HepG2 (cell line): ENCODE measurements around the gene IRAK1BP1. TPM values are rescaled to one million over a fixed set of nuclear protein-coding genes. Genes with fewer than 3 reads are reported as not detected.

Experiments used
- ATAC-seq: fragments of 200-7000 bp; cut with Tn5 transposase; 3 replicates; pipeline ENCODE4 v1.9.1; 2020; ENCODE audit warnings: mild to moderate bottlenecking, moderate library complexity
- BruUV-seq: library from RNA; stranded (reverse); fragments of 400-500 nt; replicated peaks from 2 replicates; lab custom pipeline; 2021; lab: Mats Ljungman, UMichigan
- CTCF ChIA-PET: fragments of 300-600 bp; formaldehyde crosslinking; extraction: SDS; loops from one replicate; lab custom pipeline; 2021; ENCODE audit warnings: low total read pairs, inconsistent platforms, low intra/inter-chr PET ratio; lab: Yijun Ruan, JAX
- POLR2A ChIA-PET: fragments of 350-600 bp; sonication (Branson Sonifier 250); formaldehyde crosslinking; loops from one replicate; lab custom pipeline; 2020; ENCODE audit warnings: antibody characterized with exemption, inconsistent platforms; lab: Yijun Ruan, JAX
- DNase-seq: peaks from one replicate; pipeline ENCODE4 v3.0.0-alpha.2; 2015; ENCODE audit warnings: low spot score
- FAIRE-seq: peaks from 3 replicates; lab custom pipeline; 2011; peaks lifted over from hg19 to GRCh38; lab: Jason Lieb, UNC
- H2AFZ ChIP-seq: one replicate; pipeline ENCODE4 v1.6.1; 2011; ENCODE audit warnings: low read length, inconsistent platforms
- H3K27ac ChIP-seq: fragments of 300-600 bp; 3 replicates; pipeline ENCODE4 v1.8.0; 2011; ENCODE audit warnings: mixed run types, mild to moderate bottlenecking, mixed read lengths, low read length, inconsistent platforms; ENCODE audit not compliant: insufficient read depth; ENCODE audit errors: extremely low read length
- H3K27me3 ChIP-seq, 2 experiments: fragments of 200-600 bp in 1 of 2; 2 replicates in 1 of 2; 3 replicates in 1 of 2; pipeline versions ENCODE4 v1.6.0 to v1.8.0; 2011; ENCODE audit warnings: low read length in 2 of 2, mild to moderate bottlenecking in 2 of 2, moderate library complexity in 2 of 2, inconsistent platforms in 1 of 2; ENCODE audit not compliant: insufficient read depth in 2 of 2, control insufficient read depth in 1 of 2
- H3K36me3 ChIP-seq, 2 experiments: fragments of 200-600 bp in 1 of 2; replicated peaks in 1 of 2; 2 replicates in 1 of 2; 3 replicates in 1 of 2; pipeline versions ENCODE4 v1.5.1 to v1.8.0; 2011; ENCODE audit warnings: low read length in 2 of 2, inconsistent platforms in 1 of 2; ENCODE audit not compliant: insufficient read depth in 2 of 2, control insufficient read depth in 1 of 2
- H3K4me1 ChIP-seq: 2 replicates; pipeline ENCODE4 v1.5.1; 2012; ENCODE audit warnings: low read length, inconsistent platforms; ENCODE audit not compliant: insufficient read depth
- H3K4me2 ChIP-seq: 2 replicates; pipeline ENCODE4 v1.6.0; 2011; ENCODE audit warnings: low read depth, low read length, inconsistent platforms
- H3K4me3 ChIP-seq, 3 experiments: fragments of 200-600 bp in 1 of 3; sonication (generic), shearing (Covaris generic) in 1 of 3; replicated peaks in 1 of 3; 2 replicates each; pipeline ENCODE4 v1.5.1; 2011 to 2016; ENCODE audit warnings: low read length in 3 of 3, inconsistent platforms in 2 of 3, low read depth in 2 of 3, mild to moderate bottlenecking in 2 of 3, control low read depth in 1 of 3, mixed read lengths in 1 of 3; ENCODE audit not compliant: insufficient read depth in 1 of 3
- H3K79me2 ChIP-seq: one replicate; pipeline ENCODE4 v1.6.1; 2011; ENCODE audit warnings: low read length, inconsistent platforms; ENCODE audit not compliant: insufficient read depth
- H3K9ac ChIP-seq: 2 replicates; pipeline ENCODE4 v1.6.0; 2011; ENCODE audit warnings: mild to moderate bottlenecking, low read depth, low read length, inconsistent platforms; ENCODE audit not compliant: insufficient read depth
- H3K9me3 ChIP-seq: 2 replicates; pipeline ENCODE4 v1.5.1; 2012; ENCODE audit warnings: mild to moderate bottlenecking, low read length
- H4K20me1 ChIP-seq: 2 replicates; pipeline ENCODE4 v1.6.0; 2011; ENCODE audit warnings: inconsistent platforms, mild to moderate bottlenecking, low read length, moderate library complexity; ENCODE audit not compliant: insufficient read depth
- E2F2 ChIP-seq: sonication (generic); formaldehyde crosslinking; IDR thresholded peaks from 2 replicates; pipeline ENCODE4 v1.4.0; 2020; ENCODE audit warnings: missing genetic modification reagents, borderline replicate concordance
- GATAD1 ChIP-seq: IDR thresholded peaks from 2 replicates; pipeline ENCODE4 v1.6.1; 2016; ENCODE audit warnings: missing genetic modification reagents, missing compliant biosample characterization
- IRF2 ChIP-seq: IDR thresholded peaks from 2 replicates; pipeline ENCODE4 v1.6.1; 2018; ENCODE audit warnings: missing genetic modification reagents, missing compliant biosample characterization
- MIER2 ChIP-seq: IDR thresholded peaks from 2 replicates; pipeline ENCODE4 v1.6.1; 2016; ENCODE audit warnings: missing biosample characterization, missing genetic modification reagents
- MTERF4 ChIP-seq: sonication (generic); formaldehyde crosslinking; IDR thresholded peaks from 2 replicates; pipeline ENCODE4 v1.8.0; 2023; ENCODE audit warnings: mild to moderate bottlenecking, missing genetic modification reagents
- POGK ChIP-seq: sonication (generic); formaldehyde crosslinking; conservative IDR thresholded peaks from 2 replicates; pipeline ENCODE4 v1.8.0; 2022; ENCODE audit warnings: mild to moderate bottlenecking, moderate library complexity, missing genetic modification reagents
- RNF219 ChIP-seq: sonication (generic); formaldehyde crosslinking; IDR thresholded peaks from 2 replicates; pipeline ENCODE4 v1.5.0; 2020; ENCODE audit warnings: mild to moderate bottlenecking, missing genetic modification reagents
- UBTF ChIP-seq: sonication (generic); formaldehyde crosslinking; IDR thresholded peaks from 2 replicates; pipeline ENCODE4 v1.4.0; 2020; ENCODE audit warnings: mild to moderate bottlenecking, missing genetic modification reagents
- ZBTB26 ChIP-seq: IDR thresholded peaks from 2 replicates; pipeline ENCODE4 v1.6.1; 2016; ENCODE audit warnings: missing compliant biosample characterization, missing genetic modification reagents, borderline replicate concordance
- ZNF550 ChIP-seq: sonication (generic); formaldehyde crosslinking; IDR thresholded peaks from 2 replicates; pipeline ENCODE4 v1.4.0; 2020; ENCODE audit warnings: mild to moderate bottlenecking, missing genetic modification reagents, borderline replicate concordance
- ZNF652 ChIP-seq: IDR thresholded peaks from 2 replicates; pipeline ENCODE4 v1.6.1; 2016; ENCODE audit warnings: low read depth, borderline replicate concordance
- ZSCAN22 ChIP-seq: sonication (generic); formaldehyde crosslinking; IDR thresholded peaks from 2 replicates; pipeline ENCODE4 v1.4.0; 2020; ENCODE audit warnings: mild to moderate bottlenecking, missing genetic modification reagents
- WGBS: methylation state at CpG from one replicate; pipeline ENCODE4 v1.1.6; 2017; ENCODE audit warnings: low lambda C conversion rate; 5-methylcytosine and 5-hydroxymethylcytosine counted together
- in situ Hi-C: cut with HindIII; loops from 2 replicates; pipeline ENCODE4 v1.10.0; 2017; ENCODE audit warnings: low pct_unique_long_range_greater_than_20kb; ENCODE audit not compliant: extremely low pct_ligation_motif_present
- intact Hi-C: fragments of 100-400 bp; cut with micrococcal nuclease; formaldehyde crosslinking; loops from one replicate; pipeline ENCODE4 v1.10.0; 2022; ENCODE audit not compliant: unreplicated experiment
- polyA plus RNA-seq, 8 experiments: library from polyadenylated mRNA; depleted of rRNA in 3 of 8; stranded (reverse) in 7 of 8; unstranded in 1 of 8; fragments of >200 nt; fragmentation: Illumina TruSeq in 4 of 8; extraction: Trizol in 4 of 8; gene quantifications; 2 replicates each; pipeline versions ENCODE4 v1.2.1 to v1.2.3, GENCODE V29; 2011 to 2016; ENCODE audit warnings: low read depth in 4 of 8, missing spikeins in 1 of 8, mixed read lengths in 1 of 8; ENCODE audit not compliant: insufficient read depth in 1 of 8
- total RNA-seq, 5 experiments: library from RNA; depleted of rRNA; stranded (reverse); fragments of >200 nt; fragmentation: Illumina TruSeq; extraction: Trizol; gene quantifications; 2 replicates each; pipeline ENCODE4 v1.2.3, GENCODE V29; 2016; ENCODE audit warnings: low read depth in 1 of 5

The IRAK1BP1 gene
- total and polyA plus RNA-seq, 2 of the 13 experiments (the other 11 are each of a cell fraction or from before 2014, with no cell fraction given) = 0.86 to 1.5 TPM

- BruUV-seq = no TSS peak
- Histone ChIP-seq H3K4me3 (no peak overlapping the region), H3K79me2 (no peaks in the 10 kb centered on the region), H3K27ac (no peak overlapping the region), H2AFZ (no peak overlapping the region), H3K27me3 (no peaks in the 10 kb centered on the region), H3K9ac (no peak overlapping the region), H4K20me1 (no peaks in the 10 kb centered on the region), H3K36me3 (no peaks in the 10 kb centered on the region), H3K4me2 (no peak overlapping the region), H3K9me3 (no peaks in the 10 kb centered on the region), H3K4me1 (no peaks in the 10 kb centered on the region)
- CTCF ChIA-PET = no interaction called here
- in situ Hi-C loops (no loop called here), intact Hi-C loops (no loop called here)
- POLR2A ChIA-PET = no interaction called here
- DNase-seq (no peak), ATAC-seq (no peak), FAIRE-seq (no peak)
- WGBS = 78% methylated on average over 10 of the region's 10 CpGs
- TF ChIP-seq ZBTB26 (CRISPR knock-in tag) = no peak
- no peak for TF ChIP-seq E2F2 (CRISPR knock-in tag)
- TF ChIP-seq ZSCAN22 = no peak
- TF ChIP-seq ZNF652 = no peak
- TF ChIP-seq POGK (CRISPR knock-in tag) = no peak
- no peak for TF ChIP-seq GATAD1 (CRISPR knock-in tag)
- no peak for TF ChIP-seq ZNF550 (CRISPR knock-in tag)
- TF ChIP-seq MTERF4 (CRISPR knock-in tag) = no peak
- TF ChIP-seq UBTF = no peak
- TF ChIP-seq IRF2 (CRISPR knock-in tag) = no peak
- TF ChIP-seq MIER2 = no peak
- TF ChIP-seq RNF219 (CRISPR knock-in tag) = no peak
These were observed 42.7 kb downstream of the IRAK1BP1 start for GRCh38 chr6:78910010-78910409.
